IPS-18a (cell line): ENCODE measurements around the gene TMLHE.
"Not testable (repeated sequence)": the region's sequence is repeated elsewhere in the genome, so short reads cannot be mapped to it uniquely, and the experiment has no call there.

Experiments
- H3K27ac ChIP-seq: one replicate; pipeline ENCODE4 v1.5.1; 2013; ENCODE audit warnings: low read length
- H3K27me3 ChIP-seq: one replicate; pipeline ENCODE4 v1.6.1; 2013; ENCODE audit warnings: mild to moderate bottlenecking, low read length; ENCODE audit not compliant: control insufficient read depth, insufficient read depth
- H3K36me3 ChIP-seq: one replicate; pipeline ENCODE4 v1.6.1; 2013; ENCODE audit warnings: low read depth, low read length; ENCODE audit not compliant: control insufficient read depth
- H3K4me1 ChIP-seq: one replicate; pipeline ENCODE4 v1.6.1; 2013; ENCODE audit warnings: low read depth, low read length; ENCODE audit not compliant: control insufficient read depth
- H3K4me3 ChIP-seq: one replicate; pipeline ENCODE4 v1.5.1; 2013; ENCODE audit warnings: low read length
- H3K9ac ChIP-seq: one replicate; pipeline ENCODE4 v1.6.1; 2013; ENCODE audit warnings: mild to moderate bottlenecking, low read length, moderate library complexity
- H3K9me3 ChIP-seq: one replicate; pipeline ENCODE4 v1.6.1; 2013; ENCODE audit warnings: low read depth, low read length; ENCODE audit not compliant: control insufficient read depth

Gene TMLHE

DNA sequence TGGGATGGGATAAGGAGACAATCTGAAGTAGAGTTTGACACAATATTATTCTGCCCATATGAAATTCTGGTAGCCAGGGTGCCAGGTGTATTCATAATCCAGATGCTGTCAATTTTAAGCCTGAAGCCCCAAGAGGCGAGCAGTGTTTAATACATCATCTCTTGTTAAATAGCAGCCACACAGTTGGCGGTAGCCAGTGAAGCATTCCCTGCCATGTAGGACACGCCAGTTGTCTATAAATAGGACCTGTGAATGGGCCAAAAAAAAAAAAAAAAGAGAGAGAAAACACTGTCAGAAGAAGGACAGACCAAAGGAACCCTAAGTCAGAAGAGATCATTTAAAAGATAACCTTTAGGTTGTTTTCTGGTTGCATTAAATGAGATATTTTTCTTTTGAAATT is 121.3 kb downstream of the TMLHE start:
- not testable (repeated sequence) for H3K27ac ChIP-seq, H3K36me3 ChIP-seq, H3K9me3 ChIP-seq

DNA sequence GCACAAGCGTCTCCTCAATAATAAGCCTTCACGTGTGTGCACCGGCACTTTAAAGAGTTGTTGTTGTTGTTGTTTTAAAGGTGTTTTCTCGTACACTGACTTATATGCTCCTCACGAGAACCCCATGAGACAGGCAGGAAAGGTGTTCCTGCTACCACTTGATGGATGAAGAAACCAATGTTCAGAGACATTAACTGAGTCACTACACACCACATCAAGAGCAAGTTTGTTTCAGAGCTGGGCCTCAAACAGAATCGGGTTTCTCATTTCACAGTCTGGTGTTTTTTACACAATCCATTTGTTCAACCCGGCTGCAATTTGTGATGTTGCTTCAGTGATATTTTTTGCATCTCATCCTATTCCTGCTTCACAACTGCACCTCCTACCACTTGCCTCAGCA is 135.6 kb downstream of the TMLHE start:
- H3K27ac ChIP-seq, H3K4me3 ChIP-seq, H3K9me3 ChIP-seq, H3K36me3 ChIP-seq, H3K27me3 ChIP-seq, H3K4me1 ChIP-seq, H3K9ac ChIP-seq: not testable (repeated sequence)

More for the DNA sequence above, 121.3 kb downstream of the TMLHE start:
- H3K4me3 ChIP-seq, H3K27me3 ChIP-seq, H3K9ac ChIP-seq, H3K4me1 ChIP-seq: not testable (repeated sequence)

DNA sequence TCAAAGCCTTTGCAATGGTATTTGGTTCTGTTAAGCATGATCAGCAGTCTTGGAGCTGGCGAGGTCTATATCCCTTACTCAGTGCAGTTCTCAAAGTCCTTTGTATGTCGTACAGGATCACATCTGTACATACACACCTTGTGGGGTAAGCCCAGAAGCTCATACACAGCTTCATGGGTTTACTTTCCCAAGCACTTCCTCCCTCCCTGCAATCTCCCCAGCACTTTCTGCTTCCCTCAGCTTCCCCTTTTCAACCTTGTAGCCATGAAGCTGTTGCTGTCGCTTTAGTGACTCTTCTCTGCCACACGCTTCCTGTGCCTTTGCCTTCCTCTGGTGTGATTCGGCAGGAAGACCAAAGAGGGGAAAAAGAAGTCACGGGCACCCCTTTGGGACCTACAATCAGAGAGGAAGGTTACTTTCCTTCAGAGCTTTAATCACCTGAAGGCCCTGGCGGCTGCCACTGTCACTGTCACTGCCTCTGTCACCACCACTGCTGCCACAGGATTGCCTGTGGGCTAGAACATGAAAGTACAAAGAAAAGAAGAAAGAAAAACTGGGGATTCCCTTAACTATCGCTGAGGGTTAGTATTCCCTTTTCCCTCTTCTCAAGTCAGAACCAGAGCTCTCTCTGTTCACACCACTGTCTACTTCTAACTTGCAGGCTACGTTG is 146.3 kb downstream of the TMLHE start:
- H3K4me3 ChIP-seq, H3K9me3 ChIP-seq, H3K27me3 ChIP-seq, H3K9ac ChIP-seq, H3K36me3 ChIP-seq, H3K27ac ChIP-seq, H3K4me1 ChIP-seq: not testable (repeated sequence)

DNA sequence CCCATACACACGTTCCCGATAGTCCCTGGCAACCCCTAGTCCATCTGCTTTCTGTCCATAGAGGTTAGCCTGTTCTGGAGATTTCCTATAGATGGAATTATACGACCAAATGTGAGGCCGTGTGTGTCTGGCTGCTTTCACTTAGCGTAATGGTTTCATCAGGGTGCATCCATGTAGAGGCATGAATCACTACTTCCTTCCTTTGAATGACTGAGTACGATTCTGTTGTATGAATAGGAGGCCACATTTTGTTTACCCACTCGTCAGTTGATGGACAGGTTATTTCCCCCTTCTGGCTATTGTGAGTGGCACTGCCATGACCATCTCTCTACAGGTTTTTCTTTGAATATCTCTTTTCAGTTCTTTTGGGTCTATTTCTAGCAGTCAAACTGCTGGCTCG is 152.3 kb downstream of the TMLHE start:
- H3K4me1 ChIP-seq, H3K27me3 ChIP-seq, H3K27ac ChIP-seq, H3K4me3 ChIP-seq, H3K9ac ChIP-seq, H3K36me3 ChIP-seq, H3K9me3 ChIP-seq: not testable (repeated sequence)

DNA sequence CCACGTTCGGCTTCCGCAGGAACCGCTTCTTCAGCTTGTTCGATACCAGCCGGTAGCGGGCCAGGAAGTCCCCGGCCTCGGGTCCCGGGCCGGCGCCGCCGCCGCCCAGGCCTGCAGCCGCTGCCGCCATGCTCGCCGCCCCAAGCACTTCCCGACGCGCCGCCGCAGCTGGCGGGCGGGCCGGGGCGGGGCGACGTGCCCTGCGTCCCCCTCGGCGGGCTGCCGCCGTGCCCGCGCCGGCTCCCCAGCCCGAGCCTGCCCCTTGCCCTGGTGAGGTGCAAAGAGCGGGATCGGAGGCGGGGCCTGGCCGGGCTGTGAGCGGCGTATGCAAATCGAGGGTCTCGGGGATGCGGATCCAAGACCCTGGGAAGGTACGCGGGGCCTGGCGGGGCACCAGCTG is 154.3 kb downstream of the TMLHE start, which contains the start of gene F8A3:
Gene F8A3, minus strand, starts transcription at position 150 of the 400 bp plus-strand sequence. Its CDS starts 20 bp downstream, at position 130.
- H3K4me3 ChIP-seq, H3K4me1 ChIP-seq, H3K9me3 ChIP-seq, H3K36me3 ChIP-seq, H3K27me3 ChIP-seq, H3K27ac ChIP-seq, H3K9ac ChIP-seq: not testable (repeated sequence)

DNA sequence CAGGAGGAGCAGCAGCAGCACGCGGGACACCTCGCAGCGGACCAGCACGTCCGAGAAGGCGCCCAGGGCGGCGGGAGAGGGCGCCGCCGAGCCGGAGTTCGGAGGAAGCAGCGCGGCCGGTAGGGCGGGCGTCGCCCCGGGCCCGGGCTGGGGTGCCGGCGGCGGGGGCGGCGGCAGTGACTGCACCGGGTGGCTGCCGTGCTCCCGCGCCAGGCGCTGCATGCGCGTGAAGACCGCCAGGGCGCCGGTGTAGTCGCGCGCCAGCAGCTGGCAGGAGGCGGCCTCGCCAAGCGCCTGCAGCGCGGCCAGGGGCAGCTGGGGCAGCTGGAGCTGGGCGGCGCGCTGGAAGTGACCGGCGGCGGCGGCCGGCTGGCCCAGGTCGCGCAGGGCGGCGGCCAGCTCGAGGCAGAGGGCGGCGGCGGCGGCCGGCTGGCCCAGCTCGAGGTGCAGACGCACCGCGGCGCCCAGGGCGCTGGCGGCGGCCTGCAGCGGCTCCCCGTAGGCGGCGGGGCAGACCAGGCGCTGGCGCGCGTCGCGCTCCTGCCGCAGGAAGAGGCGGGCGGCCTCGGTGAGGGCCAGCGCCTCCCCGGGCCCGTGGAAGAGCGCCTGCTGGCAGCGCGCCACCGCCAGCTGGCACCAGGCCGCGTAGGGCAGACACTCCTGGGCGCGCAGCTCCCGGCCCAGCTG is 154.8 kb downstream of the TMLHE start:
- not testable (repeated sequence) for H3K36me3 ChIP-seq

DNA sequence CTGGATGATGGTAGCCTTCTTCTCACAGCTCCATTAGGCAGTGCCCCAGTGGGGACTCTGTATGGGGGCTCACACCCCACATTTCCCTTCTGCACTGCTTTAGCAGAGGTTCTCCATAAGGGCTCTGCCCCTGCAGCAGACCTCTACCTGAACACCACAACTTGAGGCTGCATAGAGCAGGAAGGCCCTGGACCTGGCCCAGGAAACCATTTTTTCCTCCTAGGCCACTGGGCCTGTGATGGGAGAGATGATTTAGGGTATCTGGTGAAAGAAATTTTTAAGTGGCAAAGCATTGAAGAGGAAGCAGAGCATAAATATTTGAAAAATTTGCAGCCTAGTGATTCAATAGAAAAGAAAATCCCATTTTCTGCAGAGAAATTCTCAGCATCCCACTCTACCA is 171.7 kb downstream of the TMLHE start:
- H3K36me3 ChIP-seq: no peaks in the 10 kb centered on the region
- H3K9me3 ChIP-seq: peaks cover 51% of the 10 kb centered on the region
- no peak overlapping the region for H3K4me3 ChIP-seq
- H3K9ac ChIP-seq: no peak overlapping the region
- H3K27me3 ChIP-seq: no peaks in the 10 kb centered on the region
- no peak overlapping the region for H3K27ac ChIP-seq
- no peaks in the 10 kb centered on the region for H3K4me1 ChIP-seq

More for the DNA sequence above, 154.8 kb downstream of the TMLHE start:
- H3K27ac ChIP-seq, H3K4me1 ChIP-seq, H3K4me3 ChIP-seq, H3K9ac ChIP-seq, H3K27me3 ChIP-seq, H3K9me3 ChIP-seq: not testable (repeated sequence)
